H9 (cell line): ENCODE data around the gene YAE1. TPM values are rescaled to one million over a fixed set of nuclear protein-coding genes. Genes with fewer than 3 reads are reported as not detected.

Experiments
- DNase-seq: peaks from one replicate; pipeline ENCODE4 v3.0.0-alpha.2; 2017
- H2AFZ ChIP-seq: one replicate; pipeline ENCODE4 v1.6.1; 2013; ENCODE audit warnings: mild to moderate bottlenecking, low read length, control low read depth, moderate library complexity
- H2AK5ac ChIP-seq: 2 replicates; pipeline ENCODE4 v1.6.1; 2013; ENCODE audit warnings: low read length, control low read depth, mixed read lengths; ENCODE audit not compliant: insufficient read length
- H2BK120ac ChIP-seq: one replicate; pipeline ENCODE4 v1.6.1; 2013; ENCODE audit warnings: low read depth, mild to moderate bottlenecking, low read length, control low read depth, inconsistent platforms; ENCODE audit not compliant: poor library complexity, severe bottlenecking
- H2BK12ac ChIP-seq: 2 replicates; pipeline ENCODE4 v1.6.1; 2013; ENCODE audit warnings: low read length, control low read depth, mixed read lengths, low read depth; ENCODE audit not compliant: insufficient read length
- H2BK15ac ChIP-seq: 2 replicates; pipeline ENCODE4 v1.6.1; 2013; ENCODE audit warnings: low read depth, low read length, control low read depth
- H2BK20ac ChIP-seq: one replicate; pipeline ENCODE4 v1.6.1; 2013; ENCODE audit warnings: low read depth, mild to moderate bottlenecking, low read length, control low read depth, inconsistent platforms; ENCODE audit not compliant: poor library complexity, severe bottlenecking
- H2BK5ac ChIP-seq: 2 replicates; pipeline ENCODE4 v1.6.1; 2013; ENCODE audit warnings: low read length, control low read depth, mixed read lengths; ENCODE audit not compliant: insufficient read length
- H3K14ac ChIP-seq: 2 replicates; pipeline ENCODE4 v1.6.1; 2013; ENCODE audit warnings: low read length, control low read depth; ENCODE audit not compliant: insufficient read depth
- H3K18ac ChIP-seq: 2 replicates; pipeline ENCODE4 v1.6.1; 2013; ENCODE audit warnings: low read depth, mild to moderate bottlenecking, mixed read lengths, low read length, control low read depth; ENCODE audit not compliant: insufficient read length
- H3K23ac ChIP-seq: 2 replicates; pipeline ENCODE4 v1.6.1; 2013; ENCODE audit warnings: low read length, control low read depth, mixed read lengths, low read depth; ENCODE audit not compliant: insufficient read length
- H3K23me2 ChIP-seq: 2 replicates; pipeline ENCODE4 v1.6.1; 2013; ENCODE audit warnings: low read depth, mild to moderate bottlenecking, mixed read lengths, low read length, control low read depth; ENCODE audit not compliant: insufficient read length, poor library complexity, severe bottlenecking
- H3K27ac ChIP-seq: 2 replicates; pipeline ENCODE4 v1.5.1; 2013; ENCODE audit warnings: low read length, control low read depth, mixed read lengths, low read depth; ENCODE audit not compliant: insufficient read length
- H3K27me3 ChIP-seq: 2 replicates; pipeline ENCODE4 v1.6.1; 2013; ENCODE audit warnings: low read length, control low read depth, inconsistent platforms; ENCODE audit not compliant: insufficient read depth
- H3K4ac ChIP-seq: 2 replicates; pipeline ENCODE4 v1.6.1; 2013; ENCODE audit warnings: low read depth, mild to moderate bottlenecking, control low read depth, inconsistent platforms, low read length, moderate library complexity
- H3K4me1 ChIP-seq: 2 replicates; pipeline ENCODE4 v1.6.1; 2013; ENCODE audit warnings: low read length, control low read depth, inconsistent platforms; ENCODE audit not compliant: insufficient read depth
- H3K4me2 ChIP-seq: 2 replicates; pipeline ENCODE4 v1.6.1; 2013; ENCODE audit warnings: low read length, control low read depth, mixed read lengths; ENCODE audit not compliant: insufficient read length, insufficient read depth
- H3K56ac ChIP-seq: 2 replicates; pipeline ENCODE4 v1.6.1; 2013; ENCODE audit warnings: low read depth, mild to moderate bottlenecking, mixed read lengths, low read length, control low read depth; ENCODE audit not compliant: insufficient read length
- H3K79me1 ChIP-seq: 2 replicates; pipeline ENCODE4 v1.6.1; 2013; ENCODE audit warnings: low read depth, mild to moderate bottlenecking, moderate library complexity, low read length, control low read depth, inconsistent platforms; ENCODE audit not compliant: insufficient read depth, poor library complexity, severe bottlenecking
- H3K79me2 ChIP-seq: 2 replicates; pipeline ENCODE4 v1.6.1; 2013; ENCODE audit warnings: low read length, control low read depth, inconsistent platforms; ENCODE audit not compliant: insufficient read depth
- H3K9ac ChIP-seq: 2 replicates; pipeline ENCODE4 v1.6.1; 2013; ENCODE audit warnings: low read length, control low read depth, mixed read lengths; ENCODE audit not compliant: insufficient read length; ENCODE audit errors: extremely low read depth
- H3K9me3 ChIP-seq: one replicate; pipeline ENCODE4 v1.6.1; 2013; ENCODE audit warnings: low read depth, low read length, inconsistent platforms; ENCODE audit not compliant: control insufficient read depth
- H3T11ph ChIP-seq: one replicate; pipeline ENCODE4 v1.6.1; 2013; ENCODE audit warnings: mild to moderate bottlenecking, low read length, control low read depth, inconsistent platforms
- H4K20me1 ChIP-seq: one replicate; pipeline ENCODE4 v1.6.1; 2013; ENCODE audit not compliant: control insufficient read depth, insufficient read length, insufficient read depth
- H4K5ac ChIP-seq: 2 replicates; pipeline ENCODE4 v1.6.1; 2013; ENCODE audit warnings: low read depth, mild to moderate bottlenecking, mixed read lengths, low read length, control low read depth; ENCODE audit not compliant: insufficient read length
- H4K8ac ChIP-seq: replicated peaks from 2 replicates; pipeline ENCODE4 v1.6.1; 2013; ENCODE audit warnings: low read length, control low read depth, mixed read lengths, low read depth; ENCODE audit not compliant: insufficient read length
- H4K91ac ChIP-seq: 2 replicates; pipeline ENCODE4 v1.6.1; 2013; ENCODE audit warnings: low read depth, mild to moderate bottlenecking, moderate library complexity, mixed read lengths, low read length, control low read depth; ENCODE audit not compliant: insufficient read length
- H3K27ac Mint-ChIP-seq, 3 experiments: 2 replicates in 2 of 3; 3 replicates in 1 of 3; pipeline ENCODE4 v1.8.0; 2020 to 2021; ENCODE audit warnings: mixed read lengths in 3 of 3, mild to moderate bottlenecking in 1 of 3, moderate library complexity in 1 of 3
- H3K27me3 Mint-ChIP-seq: 2 replicates; pipeline ENCODE4 v1.8.0; 2021; ENCODE audit warnings: low read depth, mild to moderate bottlenecking, moderate library complexity, mixed read lengths
- H3K36me3 Mint-ChIP-seq, 3 experiments: 2 replicates in 2 of 3; 3 replicates in 1 of 3; pipeline ENCODE4 v1.8.0; 2020 to 2021; ENCODE audit warnings: low read depth in 3 of 3, mixed read lengths in 3 of 3; ENCODE audit not compliant: insufficient read depth in 1 of 3
- H3K4me1 Mint-ChIP-seq, 2 experiments: 2 replicates each; pipeline ENCODE4 v1.8.0; 2020; ENCODE audit warnings: mixed read lengths in 2 of 2
- H3K4me3 Mint-ChIP-seq, 2 experiments: 2 replicates in 1 of 2; 3 replicates in 1 of 2; pipeline ENCODE4 v1.8.0; 2020 to 2021; ENCODE audit warnings: mild to moderate bottlenecking in 2 of 2, mixed read lengths in 2 of 2, moderate library complexity in 1 of 2
- H3K9me3 Mint-ChIP-seq, 2 experiments: 2 replicates in 1 of 2; 3 replicates in 1 of 2; pipeline ENCODE4 v1.8.0; 2020; ENCODE audit warnings: mild to moderate bottlenecking in 2 of 2, mixed read lengths in 2 of 2, moderate library complexity in 1 of 2
- WGBS: extraction: QIAGEN DNeasy Blood & Tissue Kit; methylation state at CpG from one replicate; pipeline ENCODE4 v1.1.7; 2013; ENCODE audit warnings: missing lambda C conversion rate, low lambda C conversion rate, mixed read lengths; ENCODE audit not compliant: insufficient read length; ENCODE audit errors: extremely low coverage; 5-methylcytosine and 5-hydroxymethylcytosine counted together
- total RNA-seq: library from RNA; stranded (reverse); gene quantifications from 2 replicates; pipeline ENCODE4 v1.2.1, GENCODE V29; 2021
- TF ChIP-seq, protein P1 (sequence below): fragments of 200-600 bp; sonication (generic); conservative IDR thresholded peaks from 3 replicates; pipeline ENCODE4 v1.8.0; 2021; ENCODE audit warnings: antibody characterized with exemption, mild to moderate bottlenecking

YAE1 gene
- total RNA-seq, 1 experiment from 2014 or later = 28.8 TPM

DNA sequence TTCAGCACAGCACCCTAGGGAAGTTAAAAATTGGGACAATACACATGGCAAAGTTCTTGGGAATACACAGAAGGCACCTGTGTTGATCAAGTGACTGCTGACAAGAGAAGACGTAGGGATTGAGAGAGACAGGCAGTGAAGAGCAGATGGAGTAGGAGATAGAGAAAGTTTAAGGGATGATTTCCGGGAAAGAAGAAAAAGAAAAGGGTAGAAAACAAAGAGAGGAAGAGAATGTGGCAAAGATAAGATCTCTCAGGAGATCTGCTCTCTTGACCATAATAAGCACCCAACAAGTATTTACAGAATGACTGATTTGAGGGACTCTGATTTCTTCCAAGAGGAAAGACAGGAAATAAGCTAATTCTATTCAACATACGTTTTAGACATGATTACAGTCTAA is 42.1 kb downstream of the YAE1 start:
- H3K79me2 ChIP-seq = no peaks in the 10 kb centered on the region
- no peak overlapping the region for H4K91ac ChIP-seq
- H3K23ac ChIP-seq = no peak overlapping the region
- no peak for DNase-seq
- WGBS = 100% methylated on average over 1 of the region's 3 CpGs
- H3K4me3 Mint-ChIP-seq = no peak overlapping the region
- no peak overlapping the region for H2BK5ac ChIP-seq
- TF ChIP-seq, protein P1, sequence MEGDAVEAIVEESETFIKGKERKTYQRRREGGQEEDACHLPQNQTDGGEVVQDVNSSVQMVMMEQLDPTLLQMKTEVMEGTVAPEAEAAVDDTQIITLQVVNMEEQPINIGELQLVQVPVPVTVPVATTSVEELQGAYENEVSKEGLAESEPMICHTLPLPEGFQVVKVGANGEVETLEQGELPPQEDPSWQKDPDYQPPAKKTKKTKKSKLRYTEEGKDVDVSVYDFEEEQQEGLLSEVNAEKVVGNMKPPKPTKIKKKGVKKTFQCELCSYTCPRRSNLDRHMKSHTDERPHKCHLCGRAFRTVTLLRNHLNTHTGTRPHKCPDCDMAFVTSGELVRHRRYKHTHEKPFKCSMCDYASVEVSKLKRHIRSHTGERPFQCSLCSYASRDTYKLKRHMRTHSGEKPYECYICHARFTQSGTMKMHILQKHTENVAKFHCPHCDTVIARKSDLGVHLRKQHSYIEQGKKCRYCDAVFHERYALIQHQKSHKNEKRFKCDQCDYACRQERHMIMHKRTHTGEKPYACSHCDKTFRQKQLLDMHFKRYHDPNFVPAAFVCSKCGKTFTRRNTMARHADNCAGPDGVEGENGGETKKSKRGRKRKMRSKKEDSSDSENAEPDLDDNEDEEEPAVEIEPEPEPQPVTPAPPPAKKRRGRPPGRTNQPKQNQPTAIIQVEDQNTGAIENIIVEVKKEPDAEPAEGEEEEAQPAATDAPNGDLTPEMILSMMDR = no peak
- no peak overlapping the region for H3K18ac ChIP-seq
- no peak overlapping the region for H3K56ac ChIP-seq
- no peaks in the 10 kb centered on the region; the same call in 1 of the 2 replicates for H3K4me1 ChIP-seq
- H3K4me1 Mint-ChIP-seq = peaks cover 3 to 12% of the 10 kb centered on the region in 2 experiments
- H3K27me3 ChIP-seq = no peaks in the 10 kb centered on the region; the same call in 1 of the 2 replicates
- no peak overlapping the region for H2BK120ac ChIP-seq
- no peak overlapping the region for H3K27ac Mint-ChIP-seq
- no peaks in the 10 kb centered on the region for H3K36me3 Mint-ChIP-seq
- peaks cover 21% of the 10 kb centered on the region for H3K27me3 Mint-ChIP-seq
- H4K8ac ChIP-seq = no peak overlapping the region
- no peak overlapping the region for H2AFZ ChIP-seq
- H3K4me2 ChIP-seq = no peak overlapping the region
- no peak overlapping the region for H3K27ac ChIP-seq
- no peak overlapping the region for H3K9ac ChIP-seq
- H3K4ac ChIP-seq = no peak overlapping the region
- H3T11ph ChIP-seq = no peak overlapping the region
- no peaks in the 10 kb centered on the region for H3K9me3 Mint-ChIP-seq
- no peak overlapping the region for H3K14ac ChIP-seq
- no peaks in the 10 kb centered on the region for H3K9me3 ChIP-seq
- no peak overlapping the region for H2BK12ac ChIP-seq
- no peak overlapping the region for H2AK5ac ChIP-seq
- peaks cover 2% of the 10 kb centered on the region for H3K23me2 ChIP-seq
- H2BK20ac ChIP-seq = no peak overlapping the region
- H4K20me1 ChIP-seq = no peaks in the 10 kb centered on the region
- H3K79me1 ChIP-seq = no peaks in the 10 kb centered on the region
- no peak overlapping the region for H2BK15ac ChIP-seq
- H4K5ac ChIP-seq = no peak overlapping the region
